Right lobe of liver (tissue), 6 donors: ENCODE results near the gene DRG1. TPM values are rescaled to one million over a fixed set of nuclear protein-coding genes. Genes with fewer than 3 reads are reported as not detected.
"Not testable (repeated sequence)": the region's sequence is repeated elsewhere in the genome, so short reads cannot be mapped to it uniquely, and the experiment has no call there.

Experiments used
- ATAC-seq, 4 donors: fragments of 200-7000 bp; cut with Tn5 transposase; one replicate each; pipeline ENCODE4 v1.9.1; 2020; ENCODE audit warnings: mild to moderate bottlenecking in 4 of 4, moderate library complexity in 4 of 4
- DNase-seq, 3 donors: peaks; one replicate each; pipeline ENCODE4 v3.0.0-alpha.2; 2020
- H3K27ac ChIP-seq, 3 donors: fragments of 200-600 bp; one replicate each; pipeline ENCODE4 v1.8.0; 2022
- H3K27me3 ChIP-seq, 2 donors: fragments of 200-600 bp; one replicate each; pipeline ENCODE4 v1.8.0; 2022
- H3K36me3 ChIP-seq, 4 donors: fragments of 200-600 bp; sonication (generic) in 1 of 4; one replicate each; pipeline versions ENCODE4 v1.5.1 to v1.8.0; 2017 to 2022; ENCODE audit warnings: control low read depth in 1 of 4
- H3K4me1 ChIP-seq, 4 donors: fragments of 200-600 bp; sonication (generic) in 1 of 4; one replicate each; pipeline versions ENCODE4 v1.5.1 to v1.8.0; 2017 to 2022; ENCODE audit warnings: control low read depth in 1 of 4
- H3K4me3 ChIP-seq, 3 donors: fragments of 200-600 bp; one replicate each; pipeline ENCODE4 v1.8.0; 2022
- H3K9me3 ChIP-seq, 4 donors: fragments of 200-600 bp; sonication (generic) in 1 of 4; one replicate each; pipeline versions ENCODE4 v1.5.1 to v1.8.0; 2017 to 2022; ENCODE audit warnings: control low read depth in 1 of 4
- CTCF ChIP-seq, 4 donors: fragments of 200-600 bp in 3 of 4; fragments of 450-650 bp in 1 of 4; IDR thresholded peaks; one replicate each; pipeline versions ENCODE4 v1.5.1 to v1.8.0; 2016 to 2022; ENCODE audit warnings: antibody characterized with exemption in 4 of 4, mild to moderate bottlenecking in 2 of 4
- POLR2A ChIP-seq: fragments of 450-650 bp; IDR thresholded peaks from one replicate; pipeline ENCODE4 v1.6.1; 2017; ENCODE audit warnings: antibody characterized with exemption, mild to moderate bottlenecking
- WGBS: methylation state at CpG from one replicate; pipeline ENCODE4 v1.1.6; 2018; ENCODE audit warnings: low coverage, low lambda C conversion rate; ENCODE audit not compliant: insufficient coverage; ENCODE audit errors: missing lambda C conversion rate; 5-methylcytosine and 5-hydroxymethylcytosine counted together
- intact Hi-C, 2 donors: fragments of 100-400 bp; cut with DNase I; formaldehyde crosslinking; loops; one replicate each; pipeline versions ENCODE4 v1.11.2 to v1.14.1; 2022
- total RNA-seq, 6 experiments: library from RNA; depleted of rRNA in 2 of 6; stranded (reverse); fragments of >200 nt in 2 of 6; fragmentation: NEBNext Ultra II Directional in 3 of 6; extraction: Animal tissue kit (Norgen Biotek cat#: 25700) in 3 of 6; gene quantifications; one replicate each; pipeline versions ENCODE4 v1.1.0 to v1.2.4, GENCODE V29; 2016 to 2023
- donor health status: DM: no; HTN: yes; CAD: no.
- donor health status: DM: no; HTN: no; CAD: no.
- donor health status: DM: no; HTN: no; CAD: no.
- donor health status: DM: no; HTN: yes; CAD: no.
- donor health status: DM: no; HTN: yes; CAD: no.

Gene DRG1
- total RNA-seq, 6 experiments from 2014 or later, result 24.2 to 34.7 (median 26.5) TPM

GRCh38 chr22:31378123-31378522, 21.3 kb upstream of the DRG1 start:
- H3K27ac ChIP-seq, result no peak overlapping the region
- TF ChIP-seq CTCF (IDR thresholded peaks at IDR 0.05) (no peak), POLR2A (no peak)
- 94% methylated on average over 2 of the region's 3 CpGs for WGBS
- no peak overlapping the region for H3K4me3 ChIP-seq
- H3K4me1 ChIP-seq, result no peaks in the 10 kb centered on the region
- no peaks in the 10 kb centered on the region for H3K36me3 ChIP-seq
- no peaks in the 10 kb centered on the region for H3K27me3 ChIP-seq
- DNase-seq (no peak), ATAC-seq (no peak)
- H3K9me3 ChIP-seq, result no peaks in the 10 kb centered on the region
- intact Hi-C loops, result no loop called here

GRCh38 chr22:31378651-31379050, 20.8 kb upstream of the DRG1 start:
- H3K27me3 ChIP-seq, ATAC-seq, H3K4me3 ChIP-seq, intact Hi-C loops, DNase-seq, H3K9me3 ChIP-seq, H3K27ac ChIP-seq, H3K4me1 ChIP-seq, H3K36me3 ChIP-seq: not testable (repeated sequence)
- 72% methylated on average over 6 of the region's 6 CpGs for WGBS

GRCh38 chr22:31393893-31394292, 5.5 kb upstream of the DRG1 start:
- Histone ChIP-seq H3K4me3 (no peak overlapping the region), H3K27me3 (no peaks in the 10 kb centered on the region), H3K27ac (no peak overlapping the region), H3K36me3 (no peaks in the 10 kb centered on the region), H3K4me1 (peaks cover 0 to 17% (median 5%) of the 10 kb centered on the region in 4 donors), H3K9me3 (no peaks in the 10 kb centered on the region)
- TF ChIP-seq POLR2A, result no peak
- no peak for TF ChIP-seq CTCF (IDR thresholded peaks at IDR 0.05)
- ATAC-seq, result no peak
- no CpG with 5 or more reads among the region's 2 CpGs for WGBS
- intact Hi-C loops, result no loop called here
- DNase-seq, result no peak

GRCh38 chr22:31394326-31394725, 5.1 kb upstream of the DRG1 start:
- no peak for ATAC-seq
- TF ChIP-seq CTCF (IDR thresholded peaks at IDR 0.05) (no peak), POLR2A (no peak)
- DNase-seq, result no peak
- H3K4me3 ChIP-seq, result no peak overlapping the region
- H3K9me3 ChIP-seq, result no peaks in the 10 kb centered on the region
- H3K27ac ChIP-seq, result no peak overlapping the region
- H3K27me3 ChIP-seq, result no peaks in the 10 kb centered on the region
- H3K4me1 ChIP-seq, result peaks cover 0 to 17% (median 5%) of the 10 kb centered on the region in 4 donors
- intact Hi-C loops, result no loop called here
- 93% methylated on average over 3 of the region's 3 CpGs for WGBS
- H3K36me3 ChIP-seq, result no peaks in the 10 kb centered on the region

- no peaks in the 10 kb centered on the region for H3K27me3 ChIP-seq
- peaks cover 0 to 15% (median 7%) of the 10 kb centered on the region in 4 donors for H3K36me3 ChIP-seq
- no peak overlapping the region for H3K4me3 ChIP-seq
- intact Hi-C loops, result no loop called here
- peak overlapping the region in 2 of 3 donors; percentile 86 for H3K27ac ChIP-seq
- TF ChIP-seq CTCF (IDR thresholded peaks at IDR 0.05) (no peak), POLR2A (no peak)
- ATAC-seq (peak in 1 of 4 donors; percentile 8), DNase-seq (no peak)
- 18% methylated on average over 5 of the region's 5 CpGs for WGBS
- H3K9me3 ChIP-seq, result no peaks in the 10 kb centered on the region
- H3K4me1 ChIP-seq, result peaks cover 0 to 25% (median 9%) of the 10 kb centered on the region in 4 donors
Observed at GRCh38 chr22:31398231-31398630, 1.2 kb upstream of the DRG1 start.
